Brain microvascular endothelial cell (primary cell): Measurements from ENCODE around the gene HS3ST3A1.

Experiments used
- DNase-seq: peaks from one replicate; pipeline ENCODE4 v3.0.0-alpha.2; 2020
- H3K27ac ChIP-seq: fragments of 250-450 bp; sonication (Bioruptor Pico); 2 replicates; pipeline ENCODE4 v1.5.1; 2020; ENCODE audit warnings: mild to moderate bottlenecking, moderate library complexity
- H3K27me3 ChIP-seq: fragments of 250-450 bp; sonication (Bioruptor Pico); replicated peaks from 2 replicates; pipeline ENCODE4 v1.5.1; 2020; ENCODE audit warnings: mild to moderate bottlenecking
- H3K36me3 ChIP-seq: fragments of 250-450 bp; sonication (Bioruptor Pico); replicated peaks from 2 replicates; pipeline ENCODE4 v1.5.1; 2020; ENCODE audit warnings: mild to moderate bottlenecking
- H3K4me3 ChIP-seq: 2 replicates; pipeline ENCODE4 v1.5.1; 2011; ENCODE audit warnings: low read depth, mild to moderate bottlenecking, control low read depth, low read length, moderate library complexity
- in situ Hi-C: cut with HindIII; loops from 2 replicates; pipeline ENCODE4 v1.10.0; 2017; ENCODE audit warnings: low sequenced_read_pairs, low pct_ligation_motif_present
- TF ChIP-seq, protein P1 (sequence below): IDR thresholded peaks from 2 replicates; pipeline ENCODE4 v1.5.1; 2011; ENCODE audit warnings: low read depth, mild to moderate bottlenecking, moderate library complexity, low read length, control low read depth, inconsistent platforms; ENCODE audit errors: missing control alignments

HS3ST3A1 gene

DNA sequence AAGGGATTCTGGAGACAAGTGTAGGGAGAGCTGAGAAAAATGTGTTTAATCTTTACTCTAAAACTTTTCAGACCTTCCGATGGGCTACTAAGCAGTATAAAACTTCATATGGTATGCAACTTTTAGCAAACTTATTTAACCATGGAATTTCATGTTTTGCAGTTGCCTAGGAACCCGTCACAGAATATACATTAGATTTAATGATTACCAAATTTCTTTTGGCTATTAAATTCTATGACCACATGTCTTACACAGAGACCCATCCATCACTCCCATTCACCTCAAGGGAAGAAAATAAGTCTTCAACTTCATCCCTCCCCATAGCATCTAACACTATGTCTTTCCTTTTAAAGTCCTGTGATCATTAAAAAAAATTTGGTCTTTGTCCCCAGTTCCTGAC lies 54.9 kb downstream of the HS3ST3A1 start:
- TF ChIP-seq, protein P1, sequence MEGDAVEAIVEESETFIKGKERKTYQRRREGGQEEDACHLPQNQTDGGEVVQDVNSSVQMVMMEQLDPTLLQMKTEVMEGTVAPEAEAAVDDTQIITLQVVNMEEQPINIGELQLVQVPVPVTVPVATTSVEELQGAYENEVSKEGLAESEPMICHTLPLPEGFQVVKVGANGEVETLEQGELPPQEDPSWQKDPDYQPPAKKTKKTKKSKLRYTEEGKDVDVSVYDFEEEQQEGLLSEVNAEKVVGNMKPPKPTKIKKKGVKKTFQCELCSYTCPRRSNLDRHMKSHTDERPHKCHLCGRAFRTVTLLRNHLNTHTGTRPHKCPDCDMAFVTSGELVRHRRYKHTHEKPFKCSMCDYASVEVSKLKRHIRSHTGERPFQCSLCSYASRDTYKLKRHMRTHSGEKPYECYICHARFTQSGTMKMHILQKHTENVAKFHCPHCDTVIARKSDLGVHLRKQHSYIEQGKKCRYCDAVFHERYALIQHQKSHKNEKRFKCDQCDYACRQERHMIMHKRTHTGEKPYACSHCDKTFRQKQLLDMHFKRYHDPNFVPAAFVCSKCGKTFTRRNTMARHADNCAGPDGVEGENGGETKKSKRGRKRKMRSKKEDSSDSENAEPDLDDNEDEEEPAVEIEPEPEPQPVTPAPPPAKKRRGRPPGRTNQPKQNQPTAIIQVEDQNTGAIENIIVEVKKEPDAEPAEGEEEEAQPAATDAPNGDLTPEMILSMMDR = no peak
- no peak for DNase-seq
- no peak overlapping the region for H3K4me3 ChIP-seq
- no peak overlapping the region for H3K27ac ChIP-seq
- in situ Hi-C loops = no loop called here
- H3K27me3 ChIP-seq = no peaks in the 10 kb centered on the region
- H3K36me3 ChIP-seq = no peaks in the 10 kb centered on the region

DNA sequence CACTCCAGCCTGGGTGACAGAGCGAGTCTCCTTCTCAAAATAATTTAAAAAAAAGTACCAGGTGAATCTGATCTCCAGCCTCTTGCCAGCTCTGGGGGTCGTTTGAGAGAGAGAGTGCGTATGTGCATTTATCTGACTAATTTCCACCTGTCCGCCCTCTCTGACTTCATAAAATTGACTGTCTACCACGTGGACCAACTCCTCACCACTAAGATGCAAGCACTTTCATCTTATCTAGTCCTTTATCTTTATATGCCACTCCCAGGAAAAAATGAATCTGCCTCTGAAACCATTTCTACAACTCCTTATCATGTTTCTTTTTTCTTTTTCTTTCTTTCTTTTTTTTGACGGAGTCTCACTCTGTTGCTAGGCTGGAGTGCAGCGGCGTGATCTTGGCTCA lies 55.8 kb downstream of the HS3ST3A1 start:
- no peaks in the 10 kb centered on the region for H3K27me3 ChIP-seq
- in situ Hi-C loops = no loop called here
- TF ChIP-seq, protein P1 = no peak

DNA sequence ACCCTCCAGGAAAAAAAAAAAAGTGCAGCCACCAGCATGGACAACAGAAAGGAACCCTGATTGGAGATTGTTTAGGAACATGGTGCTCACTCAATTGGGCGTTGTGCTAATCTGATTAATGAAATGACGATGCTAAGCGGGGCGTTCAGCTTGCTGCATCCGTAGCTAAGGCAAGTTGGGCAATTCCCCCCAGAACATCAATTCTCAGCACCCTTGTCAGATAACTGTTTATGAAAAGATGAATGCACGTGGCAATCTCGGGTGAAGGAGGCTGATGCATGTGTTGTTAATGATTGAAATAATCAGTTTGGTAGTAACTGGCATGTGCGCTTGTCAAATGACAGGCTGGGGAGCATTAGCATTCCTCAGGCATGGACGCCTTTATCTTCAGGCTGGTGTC lies 57.0 kb downstream of the HS3ST3A1 start:
- Histone ChIP-seq H3K27me3 (no peaks in the 10 kb centered on the region), H3K4me3 (no peak overlapping the region), H3K36me3 (no peaks in the 10 kb centered on the region), H3K27ac (peak overlapping the region; percentile 82)
- DNase-seq = no peak
- TF ChIP-seq, protein P1 = no peak
- in situ Hi-C loops = no loop called here

More for the DNA sequence above, 55.8 kb downstream of the HS3ST3A1 start:
- H3K36me3 ChIP-seq = no peaks in the 10 kb centered on the region
- no peak overlapping the region for H3K27ac ChIP-seq
- no peak for DNase-seq
- H3K4me3 ChIP-seq = no peak overlapping the region

DNA sequence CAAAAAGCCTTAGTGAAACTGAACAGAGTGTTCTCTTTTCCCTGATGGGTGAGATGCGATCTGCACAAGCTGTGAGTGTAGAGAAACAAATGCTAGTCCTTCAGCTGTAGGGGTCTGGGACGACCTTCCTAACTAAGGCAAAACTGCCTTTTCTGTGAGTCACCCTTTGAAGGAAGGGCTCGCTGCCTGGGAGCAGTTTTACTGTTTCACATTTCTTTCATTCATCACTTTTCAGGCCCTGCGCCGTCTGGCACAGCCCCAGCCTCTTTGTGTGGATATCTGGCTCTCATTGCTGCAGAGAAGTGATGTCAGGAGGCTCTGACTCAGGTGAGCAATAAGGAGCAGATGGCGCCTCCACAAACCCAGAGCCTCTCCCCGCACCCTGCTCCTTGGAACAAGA lies 57.4 kb downstream of the HS3ST3A1 start:
- in situ Hi-C loops = no loop called here
- TF ChIP-seq, protein P1 = no peak
- Histone ChIP-seq H3K27me3 (no peaks in the 10 kb centered on the region), H3K36me3 (no peaks in the 10 kb centered on the region), H3K4me3 (no peak overlapping the region), H3K27ac (peak overlapping the region; percentile 82)
- DNase-seq = peak; percentile 97

DNA sequence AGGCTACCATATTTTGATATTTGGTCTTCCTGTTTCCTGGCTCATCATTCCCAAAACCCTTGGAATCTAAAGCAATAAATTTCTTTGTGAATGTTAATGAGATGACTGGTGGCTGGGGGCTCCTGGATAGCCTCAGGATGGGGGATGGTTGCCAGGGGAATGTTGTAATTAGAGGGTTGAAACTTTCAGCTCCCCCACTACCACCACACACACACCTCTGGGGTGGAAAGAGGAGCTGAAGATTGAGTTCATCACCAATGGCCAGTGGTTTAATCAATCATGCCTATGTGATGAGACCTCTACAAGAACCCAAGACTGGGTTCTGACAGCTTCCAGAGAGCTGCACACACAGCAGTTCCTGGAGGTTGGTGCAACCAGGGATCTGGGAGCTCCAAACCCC lies 59.1 kb downstream of the HS3ST3A1 start:
- Histone ChIP-seq H3K4me3 (no peak overlapping the region), H3K27me3 (no peaks in the 10 kb centered on the region), H3K27ac (no peak overlapping the region), H3K36me3 (no peaks in the 10 kb centered on the region)
- no peak for DNase-seq
- in situ Hi-C loops = no loop called here
- TF ChIP-seq, protein P1 = no peak

DNA sequence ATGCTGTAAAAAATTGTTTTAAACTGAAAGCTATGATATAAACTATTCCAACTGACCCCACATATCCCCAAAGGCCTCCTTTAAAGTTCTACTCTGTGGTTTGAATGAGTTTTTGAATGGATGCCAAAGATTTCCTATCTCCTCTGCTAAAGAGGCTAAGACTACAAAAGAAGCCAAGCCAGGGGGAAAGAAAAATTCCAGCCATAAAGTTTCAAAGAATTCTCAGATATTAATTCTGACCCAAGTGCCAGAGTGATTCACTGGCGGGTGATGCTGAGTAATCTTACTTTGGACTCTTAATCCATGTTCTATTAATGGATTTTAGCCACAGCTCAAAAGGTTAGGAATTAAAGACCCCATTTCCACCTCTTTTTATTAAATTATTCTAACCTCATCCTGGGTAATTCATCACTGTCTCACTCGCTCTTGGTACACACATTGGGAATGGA lies 60.7 kb downstream of the HS3ST3A1 start:
- Histone ChIP-seq H3K36me3 (no peaks in the 10 kb centered on the region), H3K4me3 (no peak overlapping the region), H3K27me3 (no peaks in the 10 kb centered on the region), H3K27ac (peak overlapping the region; percentile 79)
- TF ChIP-seq, protein P1 = no peak
- in situ Hi-C loops = no loop called here
- peak; percentile 92 for DNase-seq
